Activated T-cell treated with anti-CD3 and anti-CD28 coated beads for 48 hours (primary cell): ENCODE data around the gene ZFPM1.
"Not testable (repeated sequence)": the region's sequence is repeated elsewhere in the genome, so short reads cannot be mapped to it uniquely, and the experiment has no call there.

Source experiments
- DNase-seq: peaks from one replicate; pipeline ENCODE4 v3.0.0-alpha.2; 2020; ENCODE audit warnings: low read depth

ZFPM1 gene

DNA sequence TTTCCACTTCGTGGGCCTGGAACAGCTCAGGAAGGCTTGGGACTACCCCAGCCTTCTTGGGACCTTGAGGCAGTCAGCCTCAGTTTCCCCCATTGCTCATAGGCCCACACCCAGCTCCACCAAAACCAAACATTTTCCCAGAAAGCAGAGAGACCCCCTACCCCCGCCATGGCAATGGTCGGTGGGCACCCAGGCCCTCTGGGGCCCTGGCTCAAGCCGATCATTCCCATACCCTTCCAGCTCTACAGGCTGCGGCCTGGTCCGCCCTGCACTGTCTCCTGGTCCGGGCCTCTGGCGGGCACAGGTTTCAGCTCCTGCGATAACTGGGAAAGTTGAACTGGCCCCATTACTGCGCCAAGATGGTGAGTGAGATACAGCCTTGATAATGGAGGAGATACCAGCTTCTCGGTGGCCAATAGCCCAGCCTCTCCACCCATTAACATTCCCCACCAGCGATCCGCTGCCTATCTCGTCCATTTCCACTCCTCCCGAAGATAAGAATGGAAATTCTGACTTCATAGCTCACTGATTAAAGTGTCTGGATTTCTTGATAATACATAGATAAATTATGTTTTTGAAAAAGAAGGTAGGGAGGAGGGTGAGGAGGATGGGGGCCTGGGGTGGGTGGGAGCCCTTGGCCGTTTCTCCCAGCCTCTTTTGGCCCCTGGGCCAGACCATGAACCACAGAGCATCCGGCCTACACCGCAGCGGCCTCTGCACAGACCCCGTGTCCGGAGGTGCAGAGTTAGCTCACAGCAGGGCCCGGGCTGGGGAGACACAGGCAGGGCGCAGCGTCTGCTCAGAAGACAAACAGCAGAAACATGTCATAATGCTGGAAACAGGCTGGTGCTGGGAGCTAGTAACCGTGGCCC is 11.6 kb downstream of the ZFPM1 start:
- DNase-seq: no peak

- DNase-seq: no peak
Measured at GRCh38 chr16:88465387-88465983, 12.4 kb downstream of the ZFPM1 start.

DNA sequence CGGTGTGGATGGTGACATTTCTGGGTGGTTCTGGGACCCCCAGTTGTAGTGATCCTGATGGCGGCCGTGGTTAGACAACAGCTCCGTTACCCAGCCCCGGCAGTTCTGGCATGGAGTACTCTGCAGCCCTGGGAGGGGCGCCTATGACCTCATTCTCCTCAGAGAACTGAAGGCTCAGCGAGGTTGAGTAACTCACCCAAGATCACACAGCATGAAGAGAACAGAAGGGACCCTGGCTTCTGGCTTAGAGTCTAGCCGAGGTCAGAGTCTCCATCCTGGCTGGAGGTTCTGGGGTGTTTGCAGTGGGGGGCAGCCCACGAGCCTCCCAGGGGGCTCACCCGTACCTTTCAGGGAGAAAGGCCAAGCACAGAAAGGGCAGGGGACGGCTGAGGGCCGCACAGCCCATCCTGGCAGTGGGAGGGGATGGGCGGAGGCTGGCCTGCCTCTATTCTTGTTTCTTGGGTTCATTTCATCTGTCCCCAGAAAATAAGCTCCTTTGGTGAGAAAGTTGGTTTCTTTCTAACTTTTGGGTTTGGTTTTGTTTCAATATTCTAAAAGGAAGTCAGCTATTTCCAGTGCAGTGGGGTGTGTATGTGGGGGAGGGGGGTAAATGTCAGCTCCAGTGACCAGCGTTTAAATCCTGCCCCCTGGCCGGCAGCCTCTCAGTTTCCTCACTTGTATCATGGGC is 13.2 kb downstream of the ZFPM1 start:
- DNase-seq: no peak

- DNase-seq: no peak
Measured at GRCh38 chr16:88466949-88467348, 13.9 kb downstream of the ZFPM1 start.

GRCh38 chr16:88467541-88467944 is 14.5 kb downstream of the ZFPM1 start:
- no peak for DNase-seq

DNA sequence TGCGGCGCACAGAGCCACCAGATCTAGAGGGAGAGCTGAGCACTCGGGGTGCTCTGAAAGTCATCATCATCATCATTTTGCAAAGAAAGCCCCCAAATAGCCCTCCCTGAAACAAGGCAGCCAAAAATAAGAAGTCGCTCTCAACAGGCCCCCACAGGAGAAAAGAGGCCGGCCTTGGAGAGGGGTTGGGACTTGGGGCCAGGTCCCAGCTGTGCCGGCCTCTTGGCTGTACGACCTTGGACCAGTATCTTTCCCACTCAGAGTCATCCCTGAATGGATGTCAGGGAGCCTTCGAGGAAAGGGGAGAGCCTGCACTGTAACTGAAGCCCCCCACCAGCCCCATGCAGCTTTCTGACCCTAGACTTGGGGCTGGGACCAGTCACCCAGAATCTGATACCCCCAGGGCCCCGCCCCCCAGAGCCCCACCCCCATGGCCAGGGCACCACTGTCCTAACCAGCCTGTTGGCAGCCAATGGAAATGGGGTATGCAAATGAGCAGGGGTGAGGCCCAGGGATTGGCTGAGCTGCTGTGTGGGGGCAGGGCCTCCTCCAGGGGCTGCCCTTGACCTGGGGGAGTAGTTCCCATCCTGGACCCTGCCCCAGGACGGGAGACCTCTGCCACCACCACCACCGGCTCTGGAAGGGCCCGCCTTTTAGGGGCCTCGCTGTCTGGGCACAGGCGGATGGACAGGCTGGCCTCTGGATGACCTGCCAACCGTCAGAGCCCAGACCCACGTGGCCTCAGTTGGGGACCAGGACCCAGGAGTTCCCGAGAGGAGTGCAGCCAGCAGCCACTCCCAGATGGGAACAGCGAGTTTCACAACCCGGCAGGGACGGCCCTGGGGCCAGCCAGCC is 15.4 kb downstream of the ZFPM1 start:
- DNase-seq: no peak

- DNase-seq: peak; percentile 36
Measured at GRCh38 chr16:88469615-88470395, 16.7 kb downstream of the ZFPM1 start.

DNA sequence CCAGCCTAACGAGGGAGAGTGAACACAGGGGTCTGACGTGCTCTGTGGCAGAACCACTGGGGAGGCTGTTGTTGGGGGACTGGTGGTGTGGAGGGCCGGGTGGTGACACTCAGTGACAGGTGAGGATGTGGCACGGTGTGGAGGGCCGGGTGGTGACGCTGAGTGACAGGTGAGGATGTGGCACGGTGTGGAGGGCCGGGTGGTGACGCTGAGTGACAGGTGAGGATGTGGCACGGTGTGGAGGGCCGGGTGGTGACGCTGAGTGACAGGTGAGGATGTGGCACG is 17.3 kb downstream of the ZFPM1 start:
- not testable (repeated sequence) for DNase-seq

- DNase-seq: not testable (repeated sequence)
Measured at GRCh38 chr16:88470696-88471095, 17.6 kb downstream of the ZFPM1 start.

- DNase-seq: no peak
Measured at GRCh38 chr16:88471115-88471514, 18.0 kb downstream of the ZFPM1 start.

DNA sequence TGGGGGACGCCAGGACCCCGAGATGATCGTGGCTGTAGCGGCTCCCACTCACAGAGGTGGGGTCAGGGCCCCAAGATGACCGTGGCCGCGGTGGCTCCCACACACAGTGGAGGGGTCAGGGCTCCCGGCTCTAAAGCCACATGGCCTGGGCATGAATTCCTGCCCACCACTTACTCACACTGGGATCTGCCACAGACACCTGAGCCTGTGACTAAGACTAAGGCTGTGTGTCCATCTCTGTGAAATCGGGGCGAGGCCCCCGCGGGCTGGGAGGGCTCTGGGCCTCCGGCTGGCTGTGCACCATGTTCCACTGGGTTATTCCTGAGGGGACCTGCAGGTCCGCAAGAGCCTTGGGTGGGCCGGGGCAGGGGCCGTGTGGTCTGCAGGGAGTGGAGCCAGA is 18.5 kb downstream of the ZFPM1 start:
- DNase-seq: no peak

GRCh38 chr16:88472069-88472468 is 19.0 kb downstream of the ZFPM1 start:
- no peak for DNase-seq

DNA sequence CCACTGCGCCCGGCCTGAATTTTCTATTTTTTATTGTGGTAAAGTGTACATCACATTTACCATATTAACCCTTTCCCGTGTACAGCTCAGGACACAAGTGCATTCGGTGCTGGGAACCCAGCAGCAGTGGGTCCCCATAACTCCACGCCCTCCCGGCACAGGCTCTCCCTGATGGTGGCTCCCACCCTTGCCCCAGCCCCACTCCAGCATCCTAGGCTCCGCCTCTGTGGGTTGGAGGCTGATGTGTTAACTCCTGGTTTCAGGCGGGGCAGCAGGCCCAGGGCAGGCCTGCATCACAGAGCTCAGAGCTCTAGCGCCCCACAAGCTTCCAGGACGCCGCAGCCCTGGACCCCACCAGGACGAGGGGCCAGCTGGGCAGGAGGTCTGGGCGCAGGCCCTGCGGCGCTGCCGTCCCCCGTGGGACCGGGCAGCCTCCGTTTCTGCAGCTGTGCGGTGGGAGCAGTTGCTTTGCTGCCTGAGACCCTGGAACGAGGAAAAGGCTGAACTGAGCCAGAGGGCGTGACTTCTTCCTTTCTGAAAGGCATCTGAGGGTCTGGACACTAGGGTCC is 19.6 kb downstream of the ZFPM1 start:
- DNase-seq: no peak

GRCh38 chr16:88473666-88474534 is 20.8 kb downstream of the ZFPM1 start:
- no peak for DNase-seq

DNA sequence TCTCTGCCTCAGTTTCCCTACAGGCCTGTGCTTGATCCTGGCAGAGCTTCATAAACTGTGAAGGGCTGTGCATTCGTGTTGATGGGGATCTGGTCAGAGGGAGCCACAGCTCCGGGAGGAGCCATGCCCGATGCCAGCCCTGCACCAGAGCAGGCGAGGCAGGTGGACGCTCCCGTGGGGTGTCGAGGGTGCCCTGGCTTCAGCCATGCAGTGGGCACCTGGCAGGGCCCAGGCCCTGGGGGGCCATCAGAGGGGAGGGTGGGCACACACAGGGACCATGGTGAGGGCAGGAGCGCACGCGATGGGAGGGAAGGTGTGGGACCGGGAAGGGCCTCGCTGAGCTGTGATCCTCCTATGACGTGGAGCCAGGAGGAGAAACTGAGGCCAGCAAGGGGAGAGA is 22.0 kb downstream of the ZFPM1 start:
- no peak for DNase-seq

DNA sequence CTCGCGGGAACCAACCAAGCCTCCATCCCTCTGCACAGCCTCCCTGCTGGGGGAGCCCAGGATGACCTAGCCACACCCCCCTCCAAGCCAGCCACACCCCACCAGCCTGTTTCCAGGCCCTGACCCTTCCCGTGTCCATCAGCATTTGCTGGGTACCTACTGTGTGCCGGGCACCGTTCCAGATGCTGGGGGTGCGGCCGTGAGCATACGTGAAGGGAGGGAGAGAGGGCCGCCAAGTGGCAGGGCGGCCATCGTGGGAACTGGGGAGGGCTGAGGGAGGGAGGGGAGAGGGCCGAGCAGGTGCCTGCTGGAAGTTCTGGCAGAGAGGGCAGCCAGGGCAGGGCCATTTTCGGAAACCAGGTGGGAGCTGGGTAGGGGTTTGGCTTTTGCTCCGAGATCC is 23.1 kb downstream of the ZFPM1 start:
- DNase-seq: no peak

DNA sequence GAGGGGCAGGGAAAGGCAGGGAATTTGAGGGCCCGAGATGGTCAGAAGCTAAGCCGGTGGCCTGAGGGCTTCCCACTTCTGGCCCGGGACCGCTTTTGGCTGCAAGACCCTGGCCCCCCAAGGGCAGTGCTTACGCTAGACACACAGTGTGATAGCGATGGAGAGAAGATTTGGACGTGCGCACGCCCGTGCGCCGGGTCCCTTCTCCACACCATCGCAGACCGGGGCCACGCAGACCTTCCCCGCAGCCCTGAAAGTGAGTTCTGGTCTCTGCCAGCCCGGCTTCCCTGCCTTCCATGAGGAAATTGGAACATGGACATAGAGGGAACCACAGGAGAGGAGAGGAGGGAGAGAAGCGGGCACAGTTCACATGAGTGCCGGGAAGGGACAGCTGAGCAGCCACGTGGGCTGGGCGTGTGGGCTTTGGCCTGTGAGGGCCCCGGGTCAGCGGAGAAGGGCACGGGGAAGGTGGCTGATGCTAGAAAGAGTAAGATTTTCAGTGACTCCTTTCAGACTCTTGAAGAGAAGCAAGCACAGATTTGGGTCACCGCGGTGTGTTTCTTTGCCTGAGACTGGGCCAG is 23.8 kb downstream of the ZFPM1 start:
- DNase-seq: no peak

DNA sequence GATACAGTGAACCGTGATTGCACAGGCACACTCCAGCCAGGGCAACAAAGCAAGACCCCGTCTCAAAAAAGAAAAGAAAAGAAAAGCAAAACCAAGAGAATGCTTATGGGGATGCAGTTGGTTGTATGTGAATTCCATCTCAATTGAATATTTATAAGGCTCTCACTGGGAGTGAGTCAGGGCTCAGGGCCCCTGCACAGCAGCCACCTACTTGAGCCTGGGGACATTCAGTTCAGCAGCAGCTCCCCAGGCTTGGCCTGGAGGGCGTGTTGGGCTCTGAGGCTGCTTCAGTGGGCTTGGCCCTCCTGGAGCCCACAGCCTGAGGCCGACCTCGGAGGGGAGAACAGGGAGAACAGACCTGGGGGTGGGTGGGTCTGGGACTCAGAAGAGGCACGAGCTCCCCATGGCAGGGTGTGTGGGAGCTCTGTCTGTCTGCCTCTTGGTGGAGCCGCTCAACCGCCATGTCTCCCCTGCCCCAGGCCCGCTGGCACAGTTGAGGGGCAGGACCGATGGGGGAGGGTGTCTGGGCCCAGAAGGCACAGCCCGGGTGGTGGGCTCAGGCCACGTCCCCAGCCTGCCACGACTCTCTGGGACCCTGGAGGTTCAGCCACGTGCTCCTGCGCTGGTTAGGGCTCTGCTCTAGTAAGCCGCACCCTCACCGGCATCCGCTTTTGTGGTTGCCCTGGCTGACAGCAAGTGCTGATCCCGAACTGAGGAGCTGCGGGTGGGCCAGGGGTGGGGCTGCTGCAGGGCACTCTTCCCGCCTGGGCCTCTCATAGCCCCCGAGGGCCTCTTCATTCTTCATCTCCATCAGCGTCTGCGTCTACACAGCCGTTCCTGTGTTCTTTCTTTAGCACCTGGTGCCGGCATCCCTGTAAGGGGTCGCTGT is 24.8 kb downstream of the ZFPM1 start:
- DNase-seq: no peak
